GM23248 (cell line): ENCODE measurements around the gene MPHOSPH6.

Experiments used
- EZH2 ChIP-seq: fragments of 200-600 bp; sonication (generic); IDR thresholded peaks from 2 replicates; pipeline ENCODE4 v1.6.1; 2018; ENCODE audit warnings: antibody characterized with exemption, mild to moderate bottlenecking; ENCODE audit not compliant: insufficient read depth, poor library complexity, severe bottlenecking
- EZH2phosphoT487 ChIP-seq: fragments of 200-600 bp; sonication (generic); IDR thresholded peaks from 2 replicates; pipeline ENCODE4 v1.6.1; 2018; ENCODE audit warnings: antibody characterized with exemption, moderate library complexity, mild to moderate bottlenecking, low read depth; ENCODE audit not compliant: insufficient read depth

- TF ChIP-seq EZH2: no peak
- no peak for TF ChIP-seq EZH2phosphoT487
Observed at GRCh38 chr16:82167670-82168069, 2.4 kb downstream of the MPHOSPH6 start.
